IMR-90 (cell line): ENCODE measurements around the gene GABRD. TPM values are rescaled to one million over a fixed set of nuclear protein-coding genes. Genes with fewer than 3 reads are reported as not detected.
A peak's percentile ranks its signal among the peaks of the same experiment; 100 is the strongest.

Experiments
- ATAC-seq: fragments of 200-7000 bp; cut with Tn5 transposase; 2 replicates; pipeline ENCODE4 v1.9.1; 2020; ENCODE audit warnings: low read depth, mild to moderate bottlenecking, moderate library complexity
- BruUV-seq: library from RNA; stranded (reverse); fragments of 400-500 nt; replicated peaks from 2 replicates; lab custom pipeline; 2021; lab: Mats Ljungman, UMichigan
- CTCF ChIA-PET: fragments of 300-600 bp; formaldehyde crosslinking; extraction: SDS; loops from one replicate; lab custom pipeline; 2021; ENCODE audit warnings: antibody characterized with exemption; lab: Yijun Ruan, JAX
- POLR2A ChIA-PET: fragments of 300-600 bp; sonication (Branson Sonifier 250); formaldehyde crosslinking; loops from one replicate; lab custom pipeline; 2022; ENCODE audit warnings: antibody characterized with exemption; ENCODE audit not compliant: unreplicated experiment; lab: Charles Lee
- DNase-seq: peaks from one replicate; pipeline ENCODE4 v3.0.0; 2013
- H2AFZ ChIP-seq: replicated peaks from 2 replicates; pipeline ENCODE3; 2013; ENCODE audit warnings: low read length, mild to moderate bottlenecking; ENCODE audit not compliant: poor library complexity
- H2AK5ac ChIP-seq: 2 replicates; pipeline ENCODE4 v1.6.1; 2013; ENCODE audit warnings: low read depth, low read length, inconsistent platforms
- H2AK9ac ChIP-seq: replicated peaks from 2 replicates; pipeline ENCODE3; 2013; ENCODE audit warnings: mild to moderate bottlenecking, low read depth, low read length, moderate library complexity; ENCODE audit not compliant: poor library complexity
- H2BK120ac ChIP-seq: 2 replicates; pipeline ENCODE4 v1.6.1; 2013; ENCODE audit warnings: low read depth, low read length, inconsistent platforms
- H2BK15ac ChIP-seq: 3 replicates; pipeline ENCODE4 v1.6.1; 2013; ENCODE audit warnings: low read depth, low read length, inconsistent platforms
- H2BK20ac ChIP-seq: 2 replicates; pipeline ENCODE4 v1.6.1; 2013; ENCODE audit warnings: low read depth, mild to moderate bottlenecking, inconsistent platforms, low read length, moderate library complexity
- H2BK5ac ChIP-seq: 2 replicates; pipeline ENCODE4 v1.6.1; 2013; ENCODE audit warnings: mild to moderate bottlenecking, low read depth, low read length, inconsistent platforms; ENCODE audit not compliant: poor library complexity, severe bottlenecking
- H3K14ac ChIP-seq: replicated peaks from 2 replicates; pipeline ENCODE4 v1.6.1; 2013; ENCODE audit warnings: low read depth, low read length, inconsistent platforms
- H3K18ac ChIP-seq: 2 replicates; pipeline ENCODE4 v1.6.1; 2013; ENCODE audit warnings: low read depth, low read length, control low read depth
- H3K23ac ChIP-seq: 2 replicates; pipeline ENCODE4 v1.6.1; 2013; ENCODE audit warnings: low read depth, low read length, inconsistent platforms
- H3K27ac ChIP-seq: 2 replicates; pipeline ENCODE4 v1.5.1; 2013; ENCODE audit warnings: mild to moderate bottlenecking, control low read depth, low read length; ENCODE audit not compliant: insufficient read depth
- H3K27me3 ChIP-seq: 2 replicates; pipeline ENCODE4 v1.6.1; 2013; ENCODE audit warnings: low read length; ENCODE audit not compliant: control insufficient read depth, insufficient read depth
- H3K36me3 ChIP-seq: 2 replicates; pipeline ENCODE4 v1.6.1; 2013; ENCODE audit warnings: low read length, mixed read lengths; ENCODE audit not compliant: control insufficient read depth, insufficient read depth
- H3K4ac ChIP-seq: 2 replicates; pipeline ENCODE4 v1.6.1; 2013; ENCODE audit warnings: low read depth, low read length, inconsistent platforms
- H3K4me1 ChIP-seq: 2 replicates; pipeline ENCODE4 v1.6.1; 2013; ENCODE audit warnings: low read length, mixed read lengths; ENCODE audit not compliant: control insufficient read depth, insufficient read depth
- H3K4me2 ChIP-seq: 2 replicates; pipeline ENCODE4 v1.6.1; 2013; ENCODE audit warnings: low read depth, mild to moderate bottlenecking, control low read depth, low read length, moderate library complexity
- H3K4me3 ChIP-seq: 2 replicates; pipeline ENCODE4 v1.5.1; 2013; ENCODE audit warnings: low read depth, mild to moderate bottlenecking, control low read depth, low read length, moderate library complexity; ENCODE audit not compliant: insufficient read depth
- H3K56ac ChIP-seq: 2 replicates; pipeline ENCODE4 v1.6.1; 2013; ENCODE audit warnings: low read length, inconsistent platforms; ENCODE audit not compliant: insufficient read depth; ENCODE audit errors: extremely low read depth
- H3K79me1 ChIP-seq, 2 experiments: 2 replicates each; pipeline ENCODE4 v1.6.1; 2013; ENCODE audit warnings: low read length in 2 of 2, inconsistent platforms in 1 of 2, low read depth in 1 of 2
- H3K9ac ChIP-seq: 2 replicates; pipeline ENCODE4 v1.6.1; 2013; ENCODE audit warnings: low read depth, low read length, control low read depth
- H3K9me1 ChIP-seq: 2 replicates; pipeline ENCODE4 v1.6.1; 2013; ENCODE audit warnings: low read length, inconsistent platforms; ENCODE audit not compliant: insufficient read depth
- H3K9me3 ChIP-seq: 2 replicates; pipeline ENCODE4 v1.6.1; 2013; ENCODE audit warnings: low read length; ENCODE audit not compliant: control insufficient read depth, insufficient read depth
- H4K20me1 ChIP-seq: 2 replicates; pipeline ENCODE4 v1.6.1; 2013; ENCODE audit warnings: low read length, inconsistent platforms; ENCODE audit not compliant: insufficient read depth
- H4K5ac ChIP-seq: 2 replicates; pipeline ENCODE4 v1.6.1; 2013; ENCODE audit warnings: mild to moderate bottlenecking, low read depth, low read length, control low read depth
- H4K8ac ChIP-seq, 2 experiments: 2 replicates each; pipeline ENCODE4 v1.6.1; 2013; ENCODE audit warnings: low read depth in 2 of 2, low read length in 2 of 2, control low read depth in 1 of 2, inconsistent platforms in 1 of 2
- H4K91ac ChIP-seq: 2 replicates; pipeline ENCODE4 v1.6.1; 2013; ENCODE audit warnings: low read depth, low read length, inconsistent platforms; ENCODE audit not compliant: insufficient read depth
- CEBPB ChIP-seq: IDR thresholded peaks from 2 replicates; pipeline ENCODE4 v1.6.1; 2012; ENCODE audit warnings: low read depth, low read length, improper control_type of control experiment
- POLR2A ChIP-seq: IDR thresholded peaks from 2 replicates; pipeline ENCODE4 v1.6.1; 2012; ENCODE audit warnings: mild to moderate bottlenecking, low read depth, low read length
- SMC3 ChIP-seq: fragments of 150-350 bp; IDR thresholded peaks from 2 replicates; pipeline ENCODE4 v1.6.1; 2016; ENCODE audit warnings: low read depth, mild to moderate bottlenecking, antibody characterized with exemption, low read length, moderate library complexity
- WGBS, 2 experiments: methylation state at CpG; one replicate each; pipeline versions ENCODE4 v1.1.5 to v1.1.7; 2013; ENCODE audit warnings: missing lambda C conversion rate in 2 of 2; ENCODE audit not compliant: insufficient read length in 1 of 2; ENCODE audit errors: extremely low coverage in 2 of 2; 5-methylcytosine and 5-hydroxymethylcytosine counted together
- dilution Hi-C: fragments of 300-500 bp; cut with HindIII; formaldehyde crosslinking; loops from one replicate; pipeline ENCODE4 v1.14.3; 2018; ENCODE audit warnings: low sequenced_read_pairs; ENCODE audit not compliant: unreplicated experiment
- in situ Hi-C: fragments of 300-500 bp; cut with MboI; formaldehyde crosslinking; loops from 3 replicates; pipeline ENCODE4 v1.14.3; 2019; ENCODE audit warnings: low sequenced_read_pairs, inconsistent platforms, mixed read lengths
- intact Hi-C: fragments of 100-400 bp; cut with micrococcal nuclease; formaldehyde crosslinking; loops from 2 replicates; pipeline ENCODE4 v1.10.0; 2022
- polyA plus RNA-seq, 3 experiments: library from polyadenylated mRNA; depleted of rRNA; stranded (reverse); fragments of >200 nt; gene quantifications; 2 replicates each; pipeline ENCODE4 v1.2.3, GENCODE V29; 2012; ENCODE audit warnings: low replicate concordance in 1 of 3
- total RNA-seq: library from RNA; depleted of rRNA; stranded (reverse); fragments of >200 nt; gene quantifications from 2 replicates; pipeline ENCODE4 v1.2.3, GENCODE V29; 2012
- TF ChIP-seq, protein P1 (sequence below): fragments of 150-350 bp; IDR thresholded peaks from 2 replicates; pipeline ENCODE4 v1.6.1; 2016; ENCODE audit warnings: low read depth, mild to moderate bottlenecking, low read length, moderate library complexity, borderline replicate concordance

The GABRD gene
- total and polyA plus RNA-seq, 2 of the 4 experiments (the other 2 are of a cell fraction), result not detected

DNA sequence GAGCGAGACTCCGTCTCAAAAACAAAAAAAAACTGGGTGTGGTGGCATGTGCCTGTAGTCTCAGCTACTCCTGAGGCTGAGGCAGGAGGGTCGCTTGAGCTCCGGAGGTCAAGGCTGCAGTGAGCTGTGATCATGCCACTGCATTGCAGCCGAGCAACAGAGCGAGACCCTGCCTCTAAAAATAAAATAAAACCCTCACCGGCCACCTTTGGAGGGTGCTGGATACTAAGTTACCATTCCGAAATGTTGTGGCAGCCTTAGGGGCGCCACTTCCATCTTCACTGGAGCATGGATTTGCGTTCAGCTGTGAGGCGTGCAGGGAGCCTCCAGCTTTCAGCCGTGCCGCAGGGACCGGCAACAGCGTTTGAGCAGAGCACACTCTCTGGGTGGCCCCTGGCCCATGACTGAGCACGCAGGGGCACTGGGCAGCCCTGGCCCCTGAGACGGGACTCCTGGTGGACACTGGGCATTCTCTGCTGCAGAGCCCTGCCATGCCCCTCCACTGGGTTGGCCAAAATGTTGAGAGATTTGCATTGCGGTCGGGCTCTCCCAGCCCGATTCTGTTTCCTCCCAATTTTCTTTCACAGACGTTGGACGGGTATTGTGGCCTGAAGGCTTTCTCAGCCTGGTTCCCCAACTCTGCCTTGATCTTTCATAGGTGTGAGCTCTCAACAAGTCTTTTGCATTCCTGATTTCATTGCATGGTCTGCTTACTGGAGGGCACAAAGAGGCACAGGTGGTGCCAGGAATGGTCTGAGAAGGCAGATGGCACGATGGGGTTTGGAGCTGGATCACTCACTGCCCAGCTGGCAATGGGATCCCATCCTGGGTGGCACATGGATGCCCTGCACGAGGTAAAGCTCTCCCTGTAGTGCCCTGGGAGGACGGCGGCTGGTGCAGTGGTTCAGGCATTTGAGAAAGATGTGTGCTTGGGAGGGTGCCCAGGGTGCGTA, 9.8 kb upstream of the GABRD start:
- H3K4ac ChIP-seq, result no peak overlapping the region
- H2BK120ac ChIP-seq, result no peak overlapping the region
- no peaks in the 10 kb centered on the region for H3K79me1 ChIP-seq
- no peak overlapping the region for H3K4me3 ChIP-seq
- 73% methylated on average over 12 of the region's 27 CpGs; no CpG with 5 or more reads in 1 of the 2 experiments for WGBS, 2 experiments
- in situ Hi-C loops (no loop called here), dilution Hi-C loops (no loop called here), intact Hi-C loops (no loop called here)
- no peak overlapping the region for H3K4me2 ChIP-seq
- no peaks in the 10 kb centered on the region for H3K36me3 ChIP-seq
- no peak overlapping the region for H3K56ac ChIP-seq
- no peak overlapping the region for H2AK5ac ChIP-seq
- no peak overlapping the region for H2BK20ac ChIP-seq
- DNase-seq (no peak), ATAC-seq (no peak)
- no peak overlapping the region for H3K23ac ChIP-seq
- no peak overlapping the region for H4K8ac ChIP-seq
- no peak overlapping the region for H4K91ac ChIP-seq
- no peaks in the 10 kb centered on the region for H3K9me1 ChIP-seq
- peaks cover 50% of the 10 kb centered on the region for H3K27me3 ChIP-seq
- no peak overlapping the region for H3K9ac ChIP-seq
- no peaks in the 10 kb centered on the region for H3K4me1 ChIP-seq
- H3K27ac ChIP-seq, result no peak overlapping the region
- H2AFZ ChIP-seq, result peak overlapping the region; percentile 21
- no TSS peak for BruUV-seq
- no peak overlapping the region for H3K14ac ChIP-seq
- ChIA-PET CTCF (no interaction called here), POLR2A (interaction anchor here (0.7 kb wide), 1 partner anchor 30 kb away, joined by 5 read pairs; no protein-coding TSS in a partner anchor)
- TF ChIP-seq CEBPB, result no peak
- TF ChIP-seq, protein P1, sequence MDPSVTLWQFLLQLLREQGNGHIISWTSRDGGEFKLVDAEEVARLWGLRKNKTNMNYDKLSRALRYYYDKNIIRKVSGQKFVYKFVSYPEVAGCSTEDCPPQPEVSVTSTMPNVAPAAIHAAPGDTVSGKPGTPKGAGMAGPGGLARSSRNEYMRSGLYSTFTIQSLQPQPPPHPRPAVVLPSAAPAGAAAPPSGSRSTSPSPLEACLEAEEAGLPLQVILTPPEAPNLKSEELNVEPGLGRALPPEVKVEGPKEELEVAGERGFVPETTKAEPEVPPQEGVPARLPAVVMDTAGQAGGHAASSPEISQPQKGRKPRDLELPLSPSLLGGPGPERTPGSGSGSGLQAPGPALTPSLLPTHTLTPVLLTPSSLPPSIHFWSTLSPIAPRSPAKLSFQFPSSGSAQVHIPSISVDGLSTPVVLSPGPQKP, result no peak
- no peak for TF ChIP-seq POLR2A
- TF ChIP-seq SMC3, result no peak
- H2AK9ac ChIP-seq, result no peak overlapping the region
- H2BK15ac ChIP-seq, result no peak overlapping the region
- no peaks in the 10 kb centered on the region for H3K9me3 ChIP-seq
- no peak overlapping the region for H4K5ac ChIP-seq
- H2BK5ac ChIP-seq, result no peak overlapping the region
- no peak overlapping the region for H3K18ac ChIP-seq
- H4K20me1 ChIP-seq, result no peaks in the 10 kb centered on the region
